ENCODE measurements around the gene LDHB.

- TF ChIP-seq CTCF (conservative IDR thresholded peaks at IDR 0.05; ENCODE audit: low read depth, low read length) (no peak), EZH2phosphoT487 (IDR thresholded peaks at IDR 0.05; ENCODE audit: borderline replicate concordance, low read length) (no peak), EZH2 (IDR thresholded peaks at IDR 0.05; ENCODE audit: low read length, unreplicated experiment) (no peak)
These were observed 53.2 kb downstream of the LDHB start, which contains the start of gene GYS2 for GRCh38 chr12:21604245-21605101.
